ENCODE measurements around the gene CA10. TPM values are rescaled to one million over a fixed set of nuclear protein-coding genes. Genes with fewer than 3 reads are reported as not detected.

CA10 gene
- total and polyA plus RNA-seq, 2 donors (not counting 3 experiments of a cell fraction or from before 2014, with no cell fraction given), result not detected

GRCh38 chr17:51672065-51672464 is 486.4 kb downstream of the CA10 start:
- no peak overlapping the region for H3K4me2 ChIP-seq (ENCODE audit: insufficient read depth, low read length)
- no peaks in the 10 kb centered on the region for H3K36me3 ChIP-seq (ENCODE audit: control insufficient read depth in 2 of 2, extremely low read depth in 1 of 2, insufficient read depth in 2 of 2, low read length in 2 of 2)
- H3K9ac ChIP-seq (replicated peaks; ENCODE audit: extremely low read depth, insufficient read depth, low read length), result no peak overlapping the region
- H3K4me3 ChIP-seq (replicated peaks in 1 of 3; ENCODE audit: insufficient read depth in 1 of 3, low read depth in 1 of 3, low read length in 3 of 3), result no peak overlapping the region
- H3K9me3 ChIP-seq (replicated peaks; ENCODE audit: control insufficient read depth, insufficient read depth, low read length), result no peaks in the 10 kb centered on the region
- no TSS peak for BruUV-seq (replicated peaks)
- no peak for FAIRE-seq
- CTCF ChIA-PET, result no interaction called here
- intact Hi-C loops (cut with micrococcal nuclease) (no loop called here), dilution Hi-C loops (cut with MboI; ENCODE audit: extremely low pct_ligation_motif_present, low sequenced_read_pairs) (no loop called here)
- no peaks in the 10 kb centered on the region for H4K20me1 ChIP-seq (replicated peaks; ENCODE audit: control insufficient read depth, extremely low read depth, insufficient read depth, low read length)
- H3K27ac ChIP-seq (ENCODE audit: insufficient read depth, low read depth, low read length), result no peak overlapping the region
- H2AFZ ChIP-seq (ENCODE audit: low read depth, low read length), result no peak overlapping the region
- no peaks in the 10 kb centered on the region for H3K4me1 ChIP-seq (ENCODE audit: control insufficient read depth, extremely low read depth, insufficient read depth, low read length)
- no peaks in the 10 kb centered on the region for H3K27me3 ChIP-seq (ENCODE audit: control insufficient read depth in 2 of 2, insufficient read depth in 2 of 2, low read length in 2 of 2)
- no peak for DNase-seq (ENCODE audit: low read depth, low spot score)
- POLR2A ChIA-PET, result no interaction called here
- H3K9me1 ChIP-seq (replicated peaks; ENCODE audit: control insufficient read depth, extremely low read depth, insufficient read depth, low read length), result no peaks in the 10 kb centered on the region
- no peaks in the 10 kb centered on the region for H3K79me2 ChIP-seq (ENCODE audit: control insufficient read depth, insufficient read depth, low read length)
- no peak for TF ChIP-seq FOS (IDR thresholded peaks at IDR 0.05; ENCODE audit: borderline replicate concordance, insufficient read depth, low read length)
- no peak for TF ChIP-seq CTCF (IDR thresholded peaks at IDR 0.05; ENCODE audit: extremely low read depth in 1 of 2, insufficient read depth in 1 of 2, low read depth in 1 of 2, low read length in 2 of 2)
- no peak for TF ChIP-seq EZH2 (IDR thresholded peaks at IDR 0.05; ENCODE audit: borderline replicate concordance, low read depth, low read length, severe bottlenecking)
- no peak for TF ChIP-seq POLR2AphosphoS5 (IDR thresholded peaks at IDR 0.05; ENCODE audit: insufficient read depth, low read depth, low read length)
- TF ChIP-seq JUN (IDR thresholded peaks at IDR 0.05; ENCODE audit: borderline replicate concordance, insufficient read depth, insufficient read length, low read depth), result no peak
- no peak for TF ChIP-seq GATA2 (IDR thresholded peaks at IDR 0.05; ENCODE audit: insufficient read depth, insufficient read length, low read depth, low read length)
- TF ChIP-seq MAX (IDR thresholded peaks at IDR 0.05; ENCODE audit: insufficient read depth, insufficient read length), result no peak
